GM23338 (cell line): ENCODE measurements around the gene PPP1R7. TPM values are rescaled to one million over a fixed set of nuclear protein-coding genes. Genes with fewer than 3 reads are reported as not detected.

Source experiments
- ATAC-seq: fragments of 200-7000 bp; cut with Tn5 transposase; 3 replicates; pipeline ENCODE4 v1.9.1; 2020
- DNase-seq: peaks from one replicate; pipeline ENCODE4 v3.0.0-alpha.2; 2015; ENCODE audit warnings: low spot score
- H2AFZ ChIP-seq: fragments of 200-600 bp; sonication (generic); 2 replicates; pipeline ENCODE4 v1.8.0; 2016; ENCODE audit warnings: antibody characterized with exemption, mild to moderate bottlenecking, moderate library complexity
- H3F3A ChIP-seq: fragments of 200-600 bp; sonication (generic); replicated peaks from 2 replicates; pipeline ENCODE4 v1.8.0; 2017; ENCODE audit warnings: antibody characterized with exemption, mixed run types, low read depth
- H3K27ac ChIP-seq: fragments of 200-600 bp; sonication (generic); 2 replicates; pipeline ENCODE4 v1.6.1; 2016; ENCODE audit warnings: low read depth
- H3K27me3 ChIP-seq: fragments of 200-600 bp; sonication (generic); 2 replicates; pipeline ENCODE4 v1.8.0; 2016; ENCODE audit warnings: mild to moderate bottlenecking, mixed run types, moderate library complexity; ENCODE audit not compliant: insufficient read depth
- H3K36me3 ChIP-seq: fragments of 200-600 bp; sonication (generic); 2 replicates; pipeline ENCODE4 v1.8.0; 2016; ENCODE audit warnings: mild to moderate bottlenecking; ENCODE audit not compliant: insufficient read depth
- H3K4me1 ChIP-seq: fragments of 200-600 bp; sonication (generic); 2 replicates; pipeline ENCODE4 v1.8.0; 2016; ENCODE audit warnings: mild to moderate bottlenecking, moderate library complexity; ENCODE audit not compliant: insufficient read depth
- H3K4me2 ChIP-seq: fragments of 200-600 bp; sonication (generic); 2 replicates; pipeline ENCODE4 v1.7.1; 2017; ENCODE audit warnings: mixed run types
- H3K4me3 ChIP-seq: fragments of 200-600 bp; sonication (generic); 2 replicates; pipeline ENCODE4 v1.6.1; 2016; ENCODE audit warnings: mixed run types
- H3K79me2 ChIP-seq: fragments of 200-600 bp; sonication (generic); replicated peaks from 2 replicates; pipeline ENCODE4 v1.8.0; 2017; ENCODE audit warnings: mild to moderate bottlenecking; ENCODE audit not compliant: insufficient read depth
- H3K9me2 ChIP-seq: fragments of 200-600 bp; sonication (generic); 2 replicates; pipeline ENCODE4 v1.8.0; 2017; ENCODE audit not compliant: insufficient read depth
- H4K20me1 ChIP-seq: fragments of 200-600 bp; sonication (generic); replicated peaks from 2 replicates; pipeline ENCODE4 v1.8.0; 2017; ENCODE audit warnings: mild to moderate bottlenecking; ENCODE audit not compliant: insufficient read depth
- H3K27ac Mint-ChIP-seq: 2 replicates; pipeline ENCODE4 v1.8.0; 2020; ENCODE audit warnings: inconsistent platforms, mild to moderate bottlenecking, moderate library complexity, mixed read lengths
- H3K27me3 Mint-ChIP-seq: 3 replicates; pipeline ENCODE4 v1.8.0; 2022; ENCODE audit warnings: low read depth, mild to moderate bottlenecking, moderate library complexity, mixed read lengths, inconsistent platforms; ENCODE audit not compliant: insufficient read depth, poor library complexity
- H3K36me3 Mint-ChIP-seq: 3 replicates; pipeline ENCODE4 v1.8.0; 2021; ENCODE audit warnings: low read depth, mild to moderate bottlenecking, inconsistent platforms, moderate library complexity, mixed read lengths
- H3K4me1 Mint-ChIP-seq: 3 replicates; pipeline ENCODE4 v1.8.0; 2020; ENCODE audit warnings: mild to moderate bottlenecking, inconsistent platforms, mixed read lengths
- H3K4me3 Mint-ChIP-seq: 3 replicates; pipeline ENCODE4 v1.8.0; 2021; ENCODE audit warnings: moderate library complexity, mild to moderate bottlenecking, inconsistent platforms, mixed read lengths
- H3K9me3 Mint-ChIP-seq: 3 replicates; pipeline ENCODE4 v1.8.0; 2020; ENCODE audit warnings: moderate library complexity, mild to moderate bottlenecking, inconsistent platforms, mixed read lengths
- CREB1 ChIP-seq: fragments of 250-450 bp; sonication (Bioruptor Pico); IDR thresholded peaks from 2 replicates; pipeline ENCODE4 v1.5.0; 2020; ENCODE audit warnings: low read depth, mild to moderate bottlenecking, moderate library complexity
- EZH2phosphoT487 ChIP-seq: fragments of 200-600 bp; sonication (generic); IDR thresholded peaks from one replicate; pipeline ENCODE4 v1.8.1; 2018; ENCODE audit warnings: antibody characterized with exemption; ENCODE audit not compliant: unreplicated experiment
- NANOG ChIP-seq: IDR thresholded peaks from 2 replicates; pipeline ENCODE4 v1.6.1; 2016; ENCODE audit warnings: antibody characterized with exemption, borderline replicate concordance
- STAT1 ChIP-seq: IDR thresholded peaks from one replicate; pipeline ENCODE4 v1.6.1; 2016; ENCODE audit warnings: antibody characterized with exemption; ENCODE audit not compliant: unreplicated experiment
- ZNF331 ChIP-seq: fragments of 250-450 bp; sonication (Bioruptor Pico); IDR thresholded peaks from 2 replicates; pipeline ENCODE4 v1.5.0; 2020; ENCODE audit warnings: low read depth, mild to moderate bottlenecking, moderate library complexity
- polyA plus RNA-seq: library from polyadenylated mRNA; unstranded; fragments of >200 nt; fragmentation: Nextera tagmentation; extraction: Ambion mirVana; gene quantifications from 2 replicates; pipeline ENCODE4 v1.2.1, GENCODE V29; 2016
- total RNA-seq: library from RNA; depleted of rRNA; stranded (reverse); fragments of >200 nt; shearing (Covaris generic); gene quantifications from 2 replicates; pipeline ENCODE4 v1.2.3, GENCODE V29; 2014
- TF ChIP-seq, protein P1 (sequence below): IDR thresholded peaks from 2 replicates; pipeline ENCODE4 v1.6.1; 2016; ENCODE audit warnings: antibody characterized with exemption
- TF ChIP-seq, protein P2 (sequence below), 2 experiments: fragments of 200-600 bp in 1 of 2; sonication (generic) in 1 of 2; conservative IDR thresholded peaks; 2 replicates each; pipeline versions ENCODE4 v1.5.1 to v1.6.1; 2016 to 2017; ENCODE audit warnings: antibody characterized with exemption in 2 of 2, low read depth in 2 of 2, mild to moderate bottlenecking in 2 of 2, moderate library complexity in 1 of 2
- TF ChIP-seq, protein P3 (sequence below): IDR thresholded peaks from one replicate; pipeline ENCODE4 v1.6.1; 2018; ENCODE audit warnings: antibody characterized with exemption; ENCODE audit not compliant: unreplicated experiment
- TF ChIP-seq, protein P4 (sequence below): fragments of 250-450 bp; sonication (Bioruptor Pico); IDR thresholded peaks from 2 replicates; pipeline ENCODE4 v1.5.0; 2020; ENCODE audit warnings: mild to moderate bottlenecking, moderate library complexity

Gene PPP1R7
- total and polyA plus RNA-seq, 2 experiments from 2014 or later, result 48.2 to 94.3 TPM

DNA sequence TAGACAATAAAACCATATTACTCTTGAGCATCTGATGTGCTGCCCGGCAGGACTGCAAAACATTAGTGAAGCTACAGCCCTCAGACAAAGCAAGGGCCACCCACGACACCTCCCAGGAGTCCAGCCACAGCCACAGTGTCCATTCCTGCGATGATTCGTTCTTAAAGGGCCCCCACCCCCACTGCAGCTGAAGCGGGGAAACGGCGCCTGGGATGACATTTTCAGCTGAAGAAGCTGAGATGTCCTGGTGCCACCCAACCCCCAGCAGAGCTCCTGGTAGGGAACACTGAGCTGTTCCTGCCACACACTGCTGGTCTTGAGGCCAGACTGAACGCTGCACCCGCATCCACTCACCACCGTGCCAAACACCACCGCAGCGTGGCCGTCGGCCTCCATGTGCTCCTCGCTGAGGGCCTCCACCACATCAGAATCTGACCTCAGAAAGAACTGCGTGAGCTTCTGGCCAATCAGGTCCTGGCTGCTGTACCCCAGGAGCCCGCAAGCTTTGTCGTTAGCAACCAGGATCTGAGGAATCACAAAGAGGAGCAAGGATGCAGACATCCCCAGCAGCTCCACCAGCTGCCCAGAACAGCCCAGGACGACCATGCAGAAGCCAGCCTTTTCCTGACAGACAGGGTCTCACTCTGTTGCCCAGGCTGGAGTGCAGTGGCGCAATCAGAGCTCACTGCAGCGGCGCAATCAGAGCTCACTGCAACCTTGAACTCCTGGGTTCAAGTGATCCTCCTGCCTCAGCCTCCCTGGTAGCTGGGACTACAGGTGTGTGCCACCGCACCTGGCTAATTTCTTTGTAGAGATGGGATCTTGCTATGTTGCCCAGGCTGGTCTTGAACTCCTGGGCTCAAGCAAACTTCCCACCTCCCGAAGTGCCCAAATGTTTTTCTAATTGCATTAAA lies 10.5 kb upstream of the PPP1R7 start (continued):
- TF ChIP-seq, protein P1, sequence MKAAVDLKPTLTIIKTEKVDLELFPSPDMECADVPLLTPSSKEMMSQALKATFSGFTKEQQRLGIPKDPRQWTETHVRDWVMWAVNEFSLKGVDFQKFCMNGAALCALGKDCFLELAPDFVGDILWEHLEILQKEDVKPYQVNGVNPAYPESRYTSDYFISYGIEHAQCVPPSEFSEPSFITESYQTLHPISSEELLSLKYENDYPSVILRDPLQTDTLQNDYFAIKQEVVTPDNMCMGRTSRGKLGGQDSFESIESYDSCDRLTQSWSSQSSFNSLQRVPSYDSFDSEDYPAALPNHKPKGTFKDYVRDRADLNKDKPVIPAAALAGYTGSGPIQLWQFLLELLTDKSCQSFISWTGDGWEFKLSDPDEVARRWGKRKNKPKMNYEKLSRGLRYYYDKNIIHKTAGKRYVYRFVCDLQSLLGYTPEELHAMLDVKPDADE, result no peak

DNA sequence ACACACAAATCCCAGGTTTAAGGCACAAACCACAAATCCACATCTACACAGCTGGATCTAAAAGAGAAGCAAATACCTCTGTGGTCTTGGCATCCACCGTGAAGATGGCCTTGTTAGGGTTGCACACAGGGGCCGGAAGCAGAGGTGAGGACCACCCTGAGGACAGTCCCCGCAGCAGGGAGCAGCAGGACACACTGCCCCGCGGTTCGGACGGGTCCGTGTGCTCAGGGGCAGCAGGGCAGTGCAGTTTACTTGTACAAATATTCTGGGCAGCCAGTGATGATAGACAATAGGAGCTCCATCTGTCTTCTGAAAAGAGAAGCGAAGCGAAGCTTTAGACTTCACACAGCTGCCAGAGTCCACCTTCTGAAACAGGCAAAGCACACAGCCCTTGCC lies 9.8 kb upstream of the PPP1R7 start:
- H3K4me3 Mint-ChIP-seq, result no peak overlapping the region; the same call in 2 of the 3 replicates
- DNase-seq (no peak), ATAC-seq (no peak)
- Histone ChIP-seq H3K9me2 (no peaks in the 10 kb centered on the region), H3K4me3 (no peak overlapping the region), H3K4me1 (no peaks in the 10 kb centered on the region), H3K27me3 (no peaks in the 10 kb centered on the region), H2AFZ (no peak overlapping the region), H3K79me2 (peaks cover 29% of the 10 kb centered on the region), H4K20me1 (peaks cover 2% of the 10 kb centered on the region), H3K36me3 (peaks cover 14% of the 10 kb centered on the region; the same call in 1 of the 2 replicates), H3F3A (no peaks in the 10 kb centered on the region), H3K4me2 (no peak overlapping the region), H3K27ac (no peak overlapping the region)
- no peak overlapping the region for H3K27ac Mint-ChIP-seq
- peaks cover 40% of the 10 kb centered on the region for H3K36me3 Mint-ChIP-seq
- no peaks in the 10 kb centered on the region for H3K4me1 Mint-ChIP-seq
- H3K9me3 Mint-ChIP-seq, result no peaks in the 10 kb centered on the region
- TF ChIP-seq CREB1 (CRISPR knock-in tag), result no peak
- TF ChIP-seq, protein P1, result no peak
- TF ChIP-seq, protein P2, sequence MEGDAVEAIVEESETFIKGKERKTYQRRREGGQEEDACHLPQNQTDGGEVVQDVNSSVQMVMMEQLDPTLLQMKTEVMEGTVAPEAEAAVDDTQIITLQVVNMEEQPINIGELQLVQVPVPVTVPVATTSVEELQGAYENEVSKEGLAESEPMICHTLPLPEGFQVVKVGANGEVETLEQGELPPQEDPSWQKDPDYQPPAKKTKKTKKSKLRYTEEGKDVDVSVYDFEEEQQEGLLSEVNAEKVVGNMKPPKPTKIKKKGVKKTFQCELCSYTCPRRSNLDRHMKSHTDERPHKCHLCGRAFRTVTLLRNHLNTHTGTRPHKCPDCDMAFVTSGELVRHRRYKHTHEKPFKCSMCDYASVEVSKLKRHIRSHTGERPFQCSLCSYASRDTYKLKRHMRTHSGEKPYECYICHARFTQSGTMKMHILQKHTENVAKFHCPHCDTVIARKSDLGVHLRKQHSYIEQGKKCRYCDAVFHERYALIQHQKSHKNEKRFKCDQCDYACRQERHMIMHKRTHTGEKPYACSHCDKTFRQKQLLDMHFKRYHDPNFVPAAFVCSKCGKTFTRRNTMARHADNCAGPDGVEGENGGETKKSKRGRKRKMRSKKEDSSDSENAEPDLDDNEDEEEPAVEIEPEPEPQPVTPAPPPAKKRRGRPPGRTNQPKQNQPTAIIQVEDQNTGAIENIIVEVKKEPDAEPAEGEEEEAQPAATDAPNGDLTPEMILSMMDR (conservative IDR thresholded peaks at IDR 0.05; ENCODE audit: low read depth in 2 of 2), result no peak
- no peak for TF ChIP-seq EZH2phosphoT487
- TF ChIP-seq STAT1, result no peak
- TF ChIP-seq, protein P3, sequence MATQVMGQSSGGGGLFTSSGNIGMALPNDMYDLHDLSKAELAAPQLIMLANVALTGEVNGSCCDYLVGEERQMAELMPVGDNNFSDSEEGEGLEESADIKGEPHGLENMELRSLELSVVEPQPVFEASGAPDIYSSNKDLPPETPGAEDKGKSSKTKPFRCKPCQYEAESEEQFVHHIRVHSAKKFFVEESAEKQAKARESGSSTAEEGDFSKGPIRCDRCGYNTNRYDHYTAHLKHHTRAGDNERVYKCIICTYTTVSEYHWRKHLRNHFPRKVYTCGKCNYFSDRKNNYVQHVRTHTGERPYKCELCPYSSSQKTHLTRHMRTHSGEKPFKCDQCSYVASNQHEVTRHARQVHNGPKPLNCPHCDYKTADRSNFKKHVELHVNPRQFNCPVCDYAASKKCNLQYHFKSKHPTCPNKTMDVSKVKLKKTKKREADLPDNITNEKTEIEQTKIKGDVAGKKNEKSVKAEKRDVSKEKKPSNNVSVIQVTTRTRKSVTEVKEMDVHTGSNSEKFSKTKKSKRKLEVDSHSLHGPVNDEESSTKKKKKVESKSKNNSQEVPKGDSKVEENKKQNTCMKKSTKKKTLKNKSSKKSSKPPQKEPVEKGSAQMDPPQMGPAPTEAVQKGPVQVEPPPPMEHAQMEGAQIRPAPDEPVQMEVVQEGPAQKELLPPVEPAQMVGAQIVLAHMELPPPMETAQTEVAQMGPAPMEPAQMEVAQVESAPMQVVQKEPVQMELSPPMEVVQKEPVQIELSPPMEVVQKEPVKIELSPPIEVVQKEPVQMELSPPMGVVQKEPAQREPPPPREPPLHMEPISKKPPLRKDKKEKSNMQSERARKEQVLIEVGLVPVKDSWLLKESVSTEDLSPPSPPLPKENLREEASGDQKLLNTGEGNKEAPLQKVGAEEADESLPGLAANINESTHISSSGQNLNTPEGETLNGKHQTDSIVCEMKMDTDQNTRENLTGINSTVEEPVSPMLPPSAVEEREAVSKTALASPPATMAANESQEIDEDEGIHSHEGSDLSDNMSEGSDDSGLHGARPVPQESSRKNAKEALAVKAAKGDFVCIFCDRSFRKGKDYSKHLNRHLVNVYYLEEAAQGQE, result no peak
- TF ChIP-seq ZNF331, result no peak
- TF ChIP-seq, protein P4, sequence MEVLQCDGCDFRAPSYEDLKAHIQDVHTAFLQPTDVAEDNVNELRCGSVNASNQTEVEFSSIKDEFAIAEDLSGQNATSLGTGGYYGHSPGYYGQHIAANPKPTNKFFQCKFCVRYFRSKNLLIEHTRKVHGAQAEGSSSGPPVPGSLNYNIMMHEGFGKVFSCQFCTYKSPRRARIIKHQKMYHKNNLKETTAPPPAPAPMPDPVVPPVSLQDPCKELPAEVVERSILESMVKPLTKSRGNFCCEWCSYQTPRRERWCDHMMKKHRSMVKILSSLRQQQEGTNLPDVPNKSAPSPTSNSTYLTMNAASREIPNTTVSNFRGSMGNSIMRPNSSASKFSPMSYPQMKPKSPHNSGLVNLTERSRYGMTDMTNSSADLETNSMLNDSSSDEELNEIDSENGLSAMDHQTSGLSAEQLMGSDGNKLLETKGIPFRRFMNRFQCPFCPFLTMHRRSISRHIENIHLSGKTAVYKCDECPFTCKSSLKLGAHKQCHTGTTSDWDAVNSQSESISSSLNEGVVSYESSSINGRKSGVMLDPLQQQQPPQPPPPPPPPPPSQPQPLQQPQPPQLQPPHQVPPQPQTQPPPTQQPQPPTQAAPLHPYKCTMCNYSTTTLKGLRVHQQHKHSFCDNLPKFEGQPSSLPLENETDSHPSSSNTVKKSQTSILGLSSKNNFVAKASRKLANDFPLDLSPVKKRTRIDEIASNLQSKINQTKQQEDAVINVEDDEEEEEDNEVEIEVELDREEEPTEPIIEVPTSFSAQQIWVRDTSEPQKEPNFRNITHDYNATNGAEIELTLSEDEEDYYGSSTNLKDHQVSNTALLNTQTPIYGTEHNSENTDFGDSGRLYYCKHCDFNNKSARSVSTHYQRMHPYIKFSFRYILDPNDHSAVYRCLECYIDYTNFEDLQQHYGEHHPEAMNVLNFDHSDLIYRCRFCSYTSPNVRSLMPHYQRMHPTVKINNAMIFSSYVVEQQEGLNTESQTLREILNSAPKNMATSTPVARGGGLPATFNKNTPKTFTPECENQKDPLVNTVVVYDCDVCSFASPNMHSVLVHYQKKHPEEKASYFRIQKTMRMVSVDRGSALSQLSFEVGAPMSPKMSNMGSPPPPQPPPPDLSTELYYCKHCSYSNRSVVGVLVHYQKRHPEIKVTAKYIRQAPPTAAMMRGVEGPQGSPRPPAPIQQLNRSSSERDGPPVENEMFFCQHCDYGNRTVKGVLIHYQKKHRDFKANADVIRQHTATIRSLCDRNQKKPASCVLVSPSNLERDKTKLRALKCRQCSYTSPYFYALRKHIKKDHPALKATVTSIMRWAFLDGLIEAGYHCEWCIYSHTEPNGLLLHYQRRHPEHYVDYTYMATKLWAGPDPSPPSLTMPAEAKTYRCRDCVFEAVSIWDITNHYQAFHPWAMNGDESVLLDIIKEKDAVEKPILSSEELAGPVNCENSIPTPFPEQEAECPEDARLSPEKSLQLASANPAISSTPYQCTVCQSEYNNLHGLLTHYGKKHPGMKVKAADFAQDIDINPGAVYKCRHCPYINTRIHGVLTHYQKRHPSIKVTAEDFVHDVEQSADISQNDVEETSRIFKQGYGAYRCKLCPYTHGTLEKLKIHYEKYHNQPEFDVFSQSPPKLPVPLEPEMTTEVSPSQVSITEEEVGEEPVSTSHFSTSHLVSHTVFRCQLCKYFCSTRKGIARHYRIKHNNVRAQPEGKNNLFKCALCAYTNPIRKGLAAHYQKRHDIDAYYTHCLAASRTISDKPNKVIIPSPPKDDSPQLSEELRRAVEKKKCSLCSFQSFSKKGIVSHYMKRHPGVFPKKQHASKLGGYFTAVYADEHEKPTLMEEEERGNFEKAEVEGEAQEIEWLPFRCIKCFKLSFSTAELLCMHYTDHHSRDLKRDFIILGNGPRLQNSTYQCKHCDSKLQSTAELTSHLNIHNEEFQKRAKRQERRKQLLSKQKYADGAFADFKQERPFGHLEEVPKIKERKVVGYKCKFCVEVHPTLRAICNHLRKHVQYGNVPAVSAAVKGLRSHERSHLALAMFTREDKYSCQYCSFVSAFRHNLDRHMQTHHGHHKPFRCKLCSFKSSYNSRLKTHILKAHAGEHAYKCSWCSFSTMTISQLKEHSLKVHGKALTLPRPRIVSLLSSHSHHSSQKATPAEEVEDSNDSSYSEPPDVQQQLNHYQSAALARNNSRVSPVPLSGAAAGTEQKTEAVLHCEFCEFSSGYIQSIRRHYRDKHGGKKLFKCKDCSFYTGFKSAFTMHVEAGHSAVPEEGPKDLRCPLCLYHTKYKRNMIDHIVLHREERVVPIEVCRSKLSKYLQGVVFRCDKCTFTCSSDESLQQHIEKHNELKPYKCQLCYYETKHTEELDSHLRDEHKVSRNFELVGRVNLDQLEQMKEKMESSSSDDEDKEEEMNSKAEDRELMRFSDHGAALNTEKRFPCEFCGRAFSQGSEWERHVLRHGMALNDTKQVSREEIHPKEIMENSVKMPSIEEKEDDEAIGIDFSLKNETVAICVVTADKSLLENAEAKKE, result no peak
- no peak for TF ChIP-seq NANOG
- H3K27me3 Mint-ChIP-seq, result no peaks in the 10 kb centered on the region
